ENCODE data around the gene CBLN3.

DNA sequence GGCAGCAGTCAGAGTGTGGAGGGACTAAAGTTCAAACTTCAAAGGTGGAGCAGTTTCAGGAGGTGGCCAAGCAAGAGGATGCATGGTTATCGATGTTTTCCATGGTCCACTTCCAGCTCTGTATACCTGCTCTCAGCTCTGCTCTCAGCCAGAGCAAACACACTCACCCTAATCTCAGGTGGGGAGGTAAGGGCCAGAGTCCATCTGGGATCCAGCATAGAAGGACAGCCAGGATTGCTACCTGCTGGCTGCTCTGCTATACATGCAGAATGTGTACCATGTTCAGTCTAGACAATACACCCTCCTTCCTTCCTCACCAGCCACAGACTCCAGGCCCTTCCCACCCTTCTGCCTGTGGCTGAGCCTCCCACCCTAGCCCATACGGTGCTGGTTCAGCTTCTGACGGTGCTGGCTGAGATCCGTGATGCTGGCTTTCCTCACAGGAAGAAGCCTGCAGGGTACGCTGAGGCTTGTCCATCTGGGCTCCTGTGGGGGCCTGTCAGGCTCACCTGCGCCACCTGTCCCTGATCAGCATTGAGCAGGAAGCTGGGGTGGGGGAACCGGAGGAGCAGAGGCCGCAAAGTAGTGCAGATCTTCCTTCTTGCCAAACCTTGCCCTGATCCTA lies 2.4 kb downstream of the CBLN3 start:
- TF ChIP-seq, protein P1, sequence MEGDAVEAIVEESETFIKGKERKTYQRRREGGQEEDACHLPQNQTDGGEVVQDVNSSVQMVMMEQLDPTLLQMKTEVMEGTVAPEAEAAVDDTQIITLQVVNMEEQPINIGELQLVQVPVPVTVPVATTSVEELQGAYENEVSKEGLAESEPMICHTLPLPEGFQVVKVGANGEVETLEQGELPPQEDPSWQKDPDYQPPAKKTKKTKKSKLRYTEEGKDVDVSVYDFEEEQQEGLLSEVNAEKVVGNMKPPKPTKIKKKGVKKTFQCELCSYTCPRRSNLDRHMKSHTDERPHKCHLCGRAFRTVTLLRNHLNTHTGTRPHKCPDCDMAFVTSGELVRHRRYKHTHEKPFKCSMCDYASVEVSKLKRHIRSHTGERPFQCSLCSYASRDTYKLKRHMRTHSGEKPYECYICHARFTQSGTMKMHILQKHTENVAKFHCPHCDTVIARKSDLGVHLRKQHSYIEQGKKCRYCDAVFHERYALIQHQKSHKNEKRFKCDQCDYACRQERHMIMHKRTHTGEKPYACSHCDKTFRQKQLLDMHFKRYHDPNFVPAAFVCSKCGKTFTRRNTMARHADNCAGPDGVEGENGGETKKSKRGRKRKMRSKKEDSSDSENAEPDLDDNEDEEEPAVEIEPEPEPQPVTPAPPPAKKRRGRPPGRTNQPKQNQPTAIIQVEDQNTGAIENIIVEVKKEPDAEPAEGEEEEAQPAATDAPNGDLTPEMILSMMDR (conservative IDR thresholded peaks at IDR 0.05 in 1 of 2, IDR thresholded peaks at IDR 0.05 in 1 of 2; ENCODE audit: low read depth in 1 of 2, low read length in 2 of 2), result no peak
- no peak for TF ChIP-seq EZH2 (IDR thresholded peaks at IDR 0.05; ENCODE audit: low read length, missing control alignments)

All from fibroblast of lung (primary cell).